Measurements from ENCODE around the gene CDS2. TPM values are rescaled to one million over a fixed set of nuclear protein-coding genes. Genes with fewer than 3 reads are reported as not detected.

Gene CDS2
- polyA plus RNA-seq, 2 of the 4 experiments (the other 2 are of a cell fraction) = 44.0 to 106 TPM

DNA sequence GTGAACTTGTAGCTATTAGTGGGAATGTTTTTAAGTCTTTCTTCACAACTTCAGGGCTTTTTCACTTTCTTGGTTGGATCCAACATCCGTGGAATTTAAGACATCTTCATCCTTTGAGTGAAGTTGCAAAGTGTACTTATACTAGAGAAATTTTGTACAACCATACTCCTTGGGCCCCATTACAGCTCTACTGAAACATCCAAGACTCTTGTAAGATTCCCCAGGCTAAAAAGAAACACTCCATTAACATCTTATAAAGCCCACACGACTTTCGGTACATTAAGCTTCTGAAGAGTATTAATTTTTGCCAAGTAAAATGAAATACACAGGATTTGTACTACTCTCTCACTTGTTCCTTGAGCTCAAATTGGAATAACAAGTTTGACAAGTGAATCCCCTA is 12.4 kb upstream of the CDS2 start:
- Histone ChIP-seq H3K4me1 (peaks cover 35% of the 10 kb centered on the region), H3K4me3 (no peak overlapping the region), H3K9me3 (no peaks in the 10 kb centered on the region), H3K27ac (no peak overlapping the region), H3K4me2 (peak overlapping the region; percentile 84; the same call in 2 of the 3 replicates)
- TF ChIP-seq CBX2 (IDR thresholded peaks at IDR 0.05; ENCODE audit: borderline replicate concordance, low read depth) (no peak), FOSB (CRISPR knock-in tag; IDR thresholded peaks at IDR 0.05) (no peak)
- WGBS (ENCODE audit: missing lambda C conversion rate) = 92% methylated on average over 3 of the region's 3 CpGs
- ChIA-PET POLR2A (no interaction called here), CTCF (interaction anchor here (0.9 to 1.5 kb wide), 2 partner anchors 13 to 91 kb away, joined by 3 to 4 read pairs; no protein-coding TSS in a partner anchor)
- no peak for FAIRE-seq
- no peak for DNase-seq (ENCODE audit: low read depth in 1 of 2, low spot score in 1 of 2)
- ATAC-seq = no peak

DNA sequence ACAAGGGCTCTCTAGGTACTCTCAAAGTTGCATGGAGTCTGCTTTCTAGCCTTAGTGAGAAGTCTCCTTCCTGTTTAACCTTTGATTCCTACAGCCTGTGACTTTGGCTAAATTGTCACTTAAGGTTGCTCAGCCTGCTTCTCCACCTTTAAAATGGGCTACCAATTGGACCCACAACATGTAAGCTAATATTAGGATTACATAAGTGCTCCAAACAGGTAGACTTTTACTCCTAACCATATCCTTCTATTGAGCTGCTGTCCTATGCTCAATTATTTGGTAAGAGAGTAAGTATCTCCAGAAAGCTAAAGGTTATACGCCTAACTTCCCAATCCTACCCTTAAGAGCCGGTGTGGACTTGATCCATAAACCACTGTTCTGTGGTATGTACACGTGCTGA is 9.9 kb upstream of the CDS2 start:
- Histone ChIP-seq H3K9me3 (no peaks in the 10 kb centered on the region), H3K4me1 (peaks cover 39% of the 10 kb centered on the region), H3K27ac (no peak overlapping the region), H3K4me3 (no peak overlapping the region; the same call in 2 of the 3 replicates), H3K4me2 (peak overlapping the region; percentile 89)
- TF ChIP-seq, protein P1, sequence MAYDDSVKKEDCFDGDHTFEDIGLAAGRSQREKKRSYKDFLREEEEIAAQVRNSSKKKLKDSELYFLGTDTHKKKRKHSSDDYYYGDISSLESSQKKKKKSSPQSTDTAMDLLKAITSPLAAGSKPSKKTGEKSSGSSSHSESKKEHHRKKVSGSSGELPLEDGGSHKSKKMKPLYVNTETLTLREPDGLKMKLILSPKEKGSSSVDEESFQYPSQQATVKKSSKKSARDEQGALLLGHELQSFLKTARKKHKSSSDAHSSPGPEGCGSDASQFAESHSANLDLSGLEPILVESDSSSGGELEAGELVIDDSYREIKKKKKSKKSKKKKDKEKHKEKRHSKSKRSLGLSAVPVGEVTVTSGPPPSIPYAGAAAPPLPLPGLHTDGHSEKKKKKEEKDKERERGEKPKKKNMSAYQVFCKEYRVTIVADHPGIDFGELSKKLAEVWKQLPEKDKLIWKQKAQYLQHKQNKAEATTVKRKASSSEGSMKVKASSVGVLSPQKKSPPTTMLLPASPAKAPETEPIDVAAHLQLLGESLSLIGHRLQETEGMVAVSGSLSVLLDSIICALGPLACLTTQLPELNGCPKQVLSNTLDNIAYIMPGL (CRISPR knock-in tag; IDR thresholded peaks at IDR 0.05; ENCODE audit: borderline replicate concordance) = no peak
- no peak for TF ChIP-seq JUNB (IDR thresholded peaks at IDR 0.05)
- no peak for TF ChIP-seq RFX5 (IDR thresholded peaks at IDR 0.05)
- no peak for TF ChIP-seq PHF8 (IDR thresholded peaks at IDR 0.05; ENCODE audit: borderline replicate concordance, low read depth)
- TF ChIP-seq TP53 (CRISPR knock-in tag; IDR thresholded peaks at IDR 0.05) = no peak
- TF ChIP-seq, protein P2, sequence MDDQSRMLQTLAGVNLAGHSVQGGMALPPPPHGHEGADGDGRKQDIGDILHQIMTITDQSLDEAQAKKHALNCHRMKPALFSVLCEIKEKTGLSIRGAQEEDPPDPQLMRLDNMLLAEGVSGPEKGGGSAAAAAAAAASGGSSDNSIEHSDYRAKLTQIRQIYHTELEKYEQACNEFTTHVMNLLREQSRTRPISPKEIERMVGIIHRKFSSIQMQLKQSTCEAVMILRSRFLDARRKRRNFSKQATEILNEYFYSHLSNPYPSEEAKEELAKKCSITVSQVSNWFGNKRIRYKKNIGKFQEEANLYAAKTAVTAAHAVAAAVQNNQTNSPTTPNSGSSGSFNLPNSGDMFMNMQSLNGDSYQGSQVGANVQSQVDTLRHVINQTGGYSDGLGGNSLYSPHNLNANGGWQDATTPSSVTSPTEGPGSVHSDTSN (IDR thresholded peaks at IDR 0.05) = no peak
- TF ChIP-seq HDAC2 (IDR thresholded peaks at IDR 0.05) = no peak
- TF ChIP-seq, protein P3, sequence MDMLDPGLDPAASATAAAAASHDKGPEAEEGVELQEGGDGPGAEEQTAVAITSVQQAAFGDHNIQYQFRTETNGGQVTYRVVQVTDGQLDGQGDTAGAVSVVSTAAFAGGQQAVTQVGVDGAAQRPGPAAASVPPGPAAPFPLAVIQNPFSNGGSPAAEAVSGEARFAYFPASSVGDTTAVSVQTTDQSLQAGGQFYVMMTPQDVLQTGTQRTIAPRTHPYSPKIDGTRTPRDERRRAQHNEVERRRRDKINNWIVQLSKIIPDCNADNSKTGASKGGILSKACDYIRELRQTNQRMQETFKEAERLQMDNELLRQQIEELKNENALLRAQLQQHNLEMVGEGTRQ (IDR thresholded peaks at IDR 0.05) = no peak
- TF ChIP-seq KDM1A (IDR thresholded peaks at IDR 0.05; ENCODE audit: low read depth) = no peak
- TF ChIP-seq POLR2A (IDR thresholded peaks at IDR 0.05; ENCODE audit: low read length) = no peak
- TF ChIP-seq BHLHE40 (IDR thresholded peaks at IDR 0.05; ENCODE audit: low read depth, low read length) = no peak
- TF ChIP-seq RARB (CRISPR knock-in tag; IDR thresholded peaks at IDR 0.05) = no peak
- TF ChIP-seq, protein P4, sequence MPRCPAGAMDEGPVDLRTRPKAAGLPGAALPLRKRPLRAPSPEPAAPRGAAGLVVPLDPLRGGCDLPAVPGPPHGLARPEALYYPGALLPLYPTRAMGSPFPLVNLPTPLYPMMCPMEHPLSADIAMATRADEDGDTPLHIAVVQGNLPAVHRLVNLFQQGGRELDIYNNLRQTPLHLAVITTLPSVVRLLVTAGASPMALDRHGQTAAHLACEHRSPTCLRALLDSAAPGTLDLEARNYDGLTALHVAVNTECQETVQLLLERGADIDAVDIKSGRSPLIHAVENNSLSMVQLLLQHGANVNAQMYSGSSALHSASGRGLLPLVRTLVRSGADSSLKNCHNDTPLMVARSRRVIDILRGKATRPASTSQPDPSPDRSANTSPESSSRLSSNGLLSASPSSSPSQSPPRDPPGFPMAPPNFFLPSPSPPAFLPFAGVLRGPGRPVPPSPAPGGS (IDR thresholded peaks at IDR 0.05) = no peak
- ChIA-PET POLR2A (interaction anchor here (2.3 kb wide), 1 partner anchor 10 kb away, joined by 9 read pairs; the partner anchor contains the start of gene CDS2), CTCF (interaction anchor here (0.7 kb wide), 1 partner anchor 18 kb away, joined by 3 read pairs; no protein-coding TSS in a partner anchor)
- FAIRE-seq (no peak), ATAC-seq (no peak), DNase-seq (ENCODE audit: low read depth in 1 of 2, low spot score in 1 of 2) (no peak)
- 84% methylated on average over 3 of the region's 3 CpGs for WGBS (ENCODE audit: missing lambda C conversion rate)

DNA sequence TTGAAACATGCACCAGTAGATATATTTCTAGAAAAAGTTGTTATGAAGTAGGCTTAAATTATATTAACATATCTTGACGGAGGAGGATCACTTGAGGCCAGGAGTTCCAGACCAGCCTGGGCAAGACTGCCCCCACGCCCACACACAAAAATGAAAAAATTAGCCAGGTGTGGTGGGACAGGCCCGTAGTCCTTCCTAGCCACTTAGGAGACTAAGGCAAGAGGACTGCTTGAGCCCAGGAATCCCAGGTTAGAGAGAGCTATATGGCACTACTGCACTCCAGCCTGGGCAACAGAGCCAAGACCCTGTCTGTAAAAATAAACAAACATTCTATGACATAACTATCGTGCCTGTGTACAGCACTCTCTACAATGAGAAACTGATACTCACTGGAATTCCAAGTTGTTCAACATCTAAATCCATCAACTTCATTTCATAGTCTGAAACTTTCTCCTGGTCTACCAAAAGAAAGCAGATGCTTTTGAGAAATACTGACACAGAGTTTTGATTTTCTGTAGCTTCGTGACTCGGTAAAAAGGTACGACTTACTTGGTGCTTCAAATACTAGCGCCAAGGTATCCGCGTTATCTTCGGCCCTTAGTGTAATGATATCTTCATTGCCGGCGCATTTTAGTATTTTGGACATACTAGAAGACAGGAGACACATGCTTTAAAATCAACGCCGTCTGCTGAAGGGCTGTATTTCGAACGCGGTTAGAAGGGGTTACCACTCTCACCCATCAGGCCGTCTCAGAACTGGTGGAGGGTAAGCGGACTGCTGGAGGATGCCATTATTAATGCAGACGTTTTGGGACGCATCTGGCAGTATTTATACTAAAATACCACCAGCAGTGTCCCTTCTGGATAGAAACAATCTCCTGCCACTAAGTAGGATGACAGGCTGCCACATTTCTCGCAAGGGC is 8.3 kb upstream of the CDS2 start:
- TF ChIP-seq ZSCAN20 (CRISPR knock-in tag; IDR thresholded peaks at IDR 0.05) (no peak), SMC3 (IDR thresholded peaks at IDR 0.05) (no peak), SREBF2 (IDR thresholded peaks at IDR 0.05) (no peak), EP300 (IDR thresholded peaks at IDR 0.05) (no peak), CBX2 (IDR thresholded peaks at IDR 0.05; ENCODE audit: borderline replicate concordance, low read depth) (no peak), MYC (IDR thresholded peaks at IDR 0.05; ENCODE audit: borderline replicate concordance, low read length) (0 out of 2 replicates have a peak, but pooled peaks have one; percentile 12)
- TF ChIP-seq, protein P5, sequence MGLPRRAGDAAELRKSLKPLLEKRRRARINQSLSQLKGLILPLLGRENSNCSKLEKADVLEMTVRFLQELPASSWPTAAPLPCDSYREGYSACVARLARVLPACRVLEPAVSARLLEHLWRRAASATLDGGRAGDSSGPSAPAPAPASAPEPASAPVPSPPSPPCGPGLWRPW (IDR thresholded peaks at IDR 0.05) = no peak
- no peak for ATAC-seq
- H3K4me3 ChIP-seq = peak overlapping the region; percentile 78
- ChIA-PET POLR2A (interaction anchor here (2.0 to 2.3 kb wide), 4 partner anchors 8 to 74 kb away, joined by 7 to 14 read pairs (median 8); partner anchors contain the start of gene CDS2), CTCF (interaction anchor here (1.2 to 5.1 kb wide), 4 partner anchors 10 to 86 kb away, joined by 3 to 45 read pairs (median 4); no protein-coding TSS in a partner anchor)
- H3K4me1 ChIP-seq = peaks cover 38% of the 10 kb centered on the region
- no peaks in the 10 kb centered on the region for H3K9me3 ChIP-seq
- peak overlapping the region; percentile 89 for H3K4me2 ChIP-seq
- peak overlapping the region; percentile 85 to 90 for H3K27ac ChIP-seq
- 5% methylated on average over 23 of the region's 23 CpGs for WGBS (ENCODE audit: missing lambda C conversion rate)
- DNase-seq (ENCODE audit: low read depth in 1 of 2, low spot score in 1 of 2) = peak in 1 of 2 experiments; percentile 37
- no peak for FAIRE-seq
